A549 treated with Hydrocortisone at 1 μM for 4 hours (cell line): ENCODE data around the gene TMEM129. TPM values are rescaled to one million over a fixed set of nuclear protein-coding genes. Genes with fewer than 3 reads are reported as not detected.

Source experiments
- total RNA-seq: library from RNA; stranded (reverse); fragments of 200-300 nt; extraction: Qiagen RNA extraction; gene quantifications from 5 replicates; pipeline ENCODE4 v1.2.3, GENCODE V29; 2022

The TMEM129 gene, protein sequence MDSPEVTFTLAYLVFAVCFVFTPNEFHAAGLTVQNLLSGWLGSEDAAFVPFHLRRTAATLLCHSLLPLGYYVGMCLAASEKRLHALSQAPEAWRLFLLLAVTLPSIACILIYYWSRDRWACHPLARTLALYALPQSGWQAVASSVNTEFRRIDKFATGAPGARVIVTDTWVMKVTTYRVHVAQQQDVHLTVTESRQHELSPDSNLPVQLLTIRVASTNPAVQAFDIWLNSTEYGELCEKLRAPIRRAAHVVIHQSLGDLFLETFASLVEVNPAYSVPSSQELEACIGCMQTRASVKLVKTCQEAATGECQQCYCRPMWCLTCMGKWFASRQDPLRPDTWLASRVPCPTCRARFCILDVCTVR
- 17.1 to 27.7 TPM (median 24.5 TPM) in 5 replicates for total RNA-seq

DNA sequence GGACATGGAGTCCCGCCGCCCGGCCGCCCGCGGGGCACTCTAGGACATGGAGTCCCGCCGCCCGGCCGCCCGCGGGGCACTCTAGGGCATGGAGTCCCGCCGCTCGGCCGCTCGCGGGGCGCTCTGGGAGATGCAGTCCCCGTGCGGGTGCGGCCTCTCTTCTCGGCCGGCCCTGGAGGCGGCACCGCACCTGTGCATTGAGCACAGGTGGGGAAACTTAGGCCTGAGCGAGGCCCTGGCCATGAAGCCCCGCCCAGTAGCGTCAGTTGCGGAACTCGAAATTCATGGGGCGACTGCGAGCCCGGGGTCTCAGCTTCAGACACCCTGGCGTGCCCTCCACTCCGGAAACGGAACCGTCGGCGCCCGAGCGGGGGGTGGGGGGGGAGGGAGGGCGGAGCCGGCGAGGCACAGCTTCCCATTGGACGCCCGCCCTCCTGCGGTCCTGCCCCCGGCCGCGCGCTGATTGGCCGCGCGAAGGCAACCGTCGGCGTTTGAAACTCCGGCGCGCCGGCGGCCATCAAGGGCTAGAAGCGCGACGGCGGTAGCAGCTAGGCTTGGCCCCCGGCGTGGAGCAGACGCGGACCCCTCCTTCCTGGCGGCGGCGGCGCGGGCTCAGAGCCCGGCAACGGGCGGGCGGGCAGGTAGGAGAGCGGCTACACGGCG is at the start of gene TMEM129, which contains the start of gene TACC3:
TSS of gene TMEM129 (minus strand) at position 321 of the 663 bp plus-strand sequence. CDS start 486 bp downstream, outside the sequence.
TSS of gene TACC3 (plus strand) at position 519 of the 663 bp plus-strand sequence. CDS start 1,901 bp downstream, outside the sequence.

DNA sequence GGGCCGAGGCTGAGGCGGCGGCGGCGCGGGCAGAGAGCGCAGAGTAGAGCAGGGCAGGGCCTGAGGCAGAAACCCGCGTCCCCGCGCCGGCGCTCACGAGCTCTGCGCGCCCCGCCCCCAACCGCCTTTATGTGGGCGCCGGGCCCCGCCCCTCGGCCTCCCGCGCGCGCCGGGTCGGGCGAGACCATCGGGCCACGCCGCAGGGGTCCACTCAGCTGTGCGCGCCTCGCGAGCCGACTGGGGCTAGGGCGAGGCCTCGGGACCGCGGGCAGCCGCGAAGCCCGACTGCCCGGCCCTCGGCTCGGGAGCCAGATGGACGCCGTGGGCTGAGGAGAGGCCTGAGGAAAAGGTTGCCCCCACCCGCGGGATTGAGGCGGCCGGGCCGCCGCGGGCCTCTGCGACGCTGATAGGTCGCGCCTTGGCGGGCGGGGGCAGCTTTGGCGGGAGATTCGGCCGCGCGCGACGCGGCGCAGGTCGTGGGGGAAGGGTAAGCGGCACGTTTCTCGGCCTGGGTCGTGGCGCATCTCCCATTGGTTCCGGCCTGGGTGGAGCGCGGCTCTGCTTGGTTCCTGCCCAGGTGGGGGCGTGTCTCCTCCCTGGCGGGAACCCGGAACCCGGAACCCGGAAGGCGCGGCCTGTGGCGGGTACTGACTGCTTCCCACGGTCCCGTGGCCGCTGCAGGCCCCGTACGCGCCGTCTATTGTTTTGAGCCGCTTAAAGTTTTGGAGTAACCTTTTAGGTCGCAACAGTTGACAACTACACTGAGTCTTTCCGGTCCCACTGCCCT is 8.7 kb downstream of the TMEM129 start, which contains the start of gene SLBP:
TSS of gene SLBP (minus strand) at position 104 of the 787 bp plus-strand sequence. CDS start 131 bp downstream, outside the sequence.

DNA sequence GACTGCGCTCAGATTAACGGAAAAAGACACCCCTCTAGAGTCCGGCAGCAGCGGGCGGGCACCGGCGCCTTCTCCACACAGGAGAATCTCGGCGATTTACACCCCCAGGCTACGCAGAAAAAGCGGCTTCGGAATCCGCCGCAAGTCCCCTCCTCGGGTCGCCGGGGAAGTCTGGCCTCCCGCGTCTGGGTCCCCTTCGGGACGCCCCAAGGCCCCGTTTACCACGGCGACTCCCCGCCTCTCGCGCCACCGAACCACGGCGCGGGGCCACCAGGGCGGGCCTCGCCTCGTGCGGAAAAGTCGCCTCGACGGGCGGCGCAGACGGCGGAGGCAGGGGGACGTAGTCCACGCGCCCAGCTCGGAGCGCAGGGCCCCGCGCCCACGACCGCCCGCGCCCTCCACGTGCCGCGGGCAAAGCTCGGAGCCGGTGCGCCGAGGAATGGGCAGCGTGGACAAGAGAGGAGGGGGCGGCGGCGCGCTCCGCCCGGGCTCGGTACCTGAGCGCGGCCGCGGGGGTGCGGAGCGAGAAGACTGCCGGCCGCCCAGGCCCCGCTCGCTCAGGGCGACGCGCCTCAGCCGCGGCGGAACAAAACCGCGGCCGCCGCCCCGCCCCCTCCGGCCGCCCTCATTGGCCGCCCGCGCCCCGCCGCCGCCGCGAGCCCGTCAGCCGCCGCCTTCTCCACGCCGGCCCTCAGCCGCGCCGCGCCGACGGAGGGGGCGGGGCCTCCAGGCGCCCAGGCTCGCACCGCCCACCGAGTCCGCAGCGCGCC is 37.2 kb downstream of the TMEM129 start, which contains the start of gene FAM53A:
TSS of gene FAM53A (minus strand) at position 578 of the 770 bp plus-strand sequence. CDS start 15,572 bp downstream, outside the sequence.

Other genes starting within 250 kb of the TMEM129 start
- gene FAM53A, start 37.0 kb downstream of the TMEM129 start, total RNA-seq = 0.82 to 1.7 TPM (median 1.1 TPM) in 5 replicates
- 67.8 to 86.1 TPM (median 69.3 TPM) in 5 replicates for gene SLBP, start 9.0 kb downstream of the TMEM129 start, total RNA-seq
- gene TACC3, start 198 bp upstream of the TMEM129 start, total RNA-seq = 83.1 to 90.8 TPM (median 84.9 TPM) in 5 replicates
- gene FGFR3, start 72.0 kb upstream of the TMEM129 start, total RNA-seq = 1.6 to 2.4 TPM (median 2.0 TPM) in 5 replicates
- 26.9 to 31.4 TPM (median 28.2 TPM) in 5 replicates for gene LETM1, start 134.8 kb upstream of the TMEM129 start, total RNA-seq
- 35.5 to 49.3 TPM (median 43.6 TPM) in 5 replicates for gene NSD2, start 150.1 kb upstream of the TMEM129 start, total RNA-seq